ENCODE data around the gene AGXT2.
"Not testable (repeated sequence)": the region's sequence is repeated elsewhere in the genome, so short reads cannot be mapped to it uniquely, and the experiment has no call there.

AGXT2 gene

DNA sequence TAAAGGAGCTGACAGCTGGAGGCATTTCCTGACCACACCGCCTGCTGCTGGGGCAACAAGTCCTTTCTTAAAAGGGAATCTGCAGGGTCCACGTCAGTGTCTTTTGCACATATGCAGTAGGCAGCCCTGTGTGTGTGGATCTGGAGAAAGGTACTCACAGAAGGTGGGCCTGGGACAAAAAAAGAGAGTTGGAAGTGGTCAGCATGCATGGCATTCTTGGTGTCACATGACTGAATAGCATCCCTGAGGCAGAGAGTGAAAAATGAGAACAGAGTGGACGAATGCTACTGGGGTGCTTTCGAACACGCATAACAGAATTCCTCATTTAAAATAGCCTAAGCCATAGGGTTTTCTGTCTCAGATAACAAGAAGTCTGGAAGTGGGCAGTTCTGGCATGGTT is 71.4 kb downstream of the AGXT2 start:
- no peak for DNase-seq (ENCODE audit: insufficient read length, low spot score)
- no peak for TF ChIP-seq CTCF (IDR thresholded peaks at IDR 0.05; ENCODE audit: insufficient read depth, missing control alignments)
- no peak for FAIRE-seq

- not testable (repeated sequence) for DNase-seq (ENCODE audit: insufficient read length, low spot score); FAIRE-seq
Observed at GRCh38 chr5:34971655-34972054, 76.1 kb downstream of the AGXT2 start.

GRCh38 chr5:34970552-34970951 is 77.2 kb downstream of the AGXT2 start:
- no peak for TF ChIP-seq CTCF (IDR thresholded peaks at IDR 0.05; ENCODE audit: insufficient read depth, missing control alignments)
- FAIRE-seq: no peak
- DNase-seq (ENCODE audit: insufficient read length, low spot score): no peak

GRCh38 chr5:34968258-34968657 is 79.5 kb downstream of the AGXT2 start:
- FAIRE-seq (no peak), DNase-seq (ENCODE audit: insufficient read length, low spot score) (no peak)
- no peak for TF ChIP-seq CTCF (IDR thresholded peaks at IDR 0.05; ENCODE audit: insufficient read depth, missing control alignments)

- FAIRE-seq (no peak), DNase-seq (ENCODE audit: insufficient read length, low spot score) (no peak)
- TF ChIP-seq CTCF (IDR thresholded peaks at IDR 0.05; ENCODE audit: insufficient read depth, missing control alignments): no peak
Observed at GRCh38 chr5:34967540-34967939, 80.2 kb downstream of the AGXT2 start.

GRCh38 chr5:34959323-34959722 is 88.4 kb downstream of the AGXT2 start:
- TF ChIP-seq CTCF (IDR thresholded peaks at IDR 0.05; ENCODE audit: insufficient read depth, missing control alignments): no peak
- DNase-seq (ENCODE audit: insufficient read length, low spot score): no peak
- no peak for FAIRE-seq

DNA sequence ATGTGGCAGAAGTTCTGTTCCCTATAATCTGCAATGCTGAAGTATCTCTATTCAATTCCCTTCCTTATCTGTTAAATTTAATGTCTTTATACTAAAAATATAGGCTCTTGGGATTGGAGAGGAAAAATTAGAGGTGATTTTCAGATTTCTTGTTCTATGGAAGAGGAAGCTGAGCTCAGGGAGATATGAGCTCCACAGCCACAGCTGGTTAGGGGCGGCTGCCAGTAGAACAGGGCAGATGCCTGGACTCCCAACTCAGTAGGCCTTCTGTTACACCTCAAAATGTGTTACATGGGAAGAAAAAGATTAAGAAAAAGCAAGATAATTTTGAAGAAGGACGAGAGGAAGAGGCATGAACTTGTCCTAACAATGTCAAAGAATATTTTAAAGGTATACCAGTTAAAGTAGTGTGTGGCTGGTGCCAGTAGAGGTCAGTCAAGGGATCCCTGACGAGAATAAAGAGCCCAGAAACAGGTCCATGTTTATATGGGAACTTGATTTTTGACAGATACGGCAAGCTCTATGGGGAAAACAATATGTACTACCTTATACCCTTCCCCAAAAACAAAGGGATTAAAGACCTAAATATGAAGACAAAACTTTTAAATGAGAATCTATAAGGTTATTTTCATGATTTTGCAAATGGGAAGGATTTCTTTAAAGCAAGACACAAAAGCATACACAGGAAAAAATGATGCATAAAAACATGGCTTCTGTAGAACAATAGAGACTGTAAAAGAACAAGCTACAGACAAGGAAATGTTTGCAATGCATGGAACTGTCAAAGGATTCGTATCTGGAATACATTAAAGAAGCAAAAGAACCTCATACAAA is 89.7 kb downstream of the AGXT2 start:
- DNase-seq (ENCODE audit: insufficient read length, low spot score) (no peak), FAIRE-seq (no peak)
- peak; percentile 47 for TF ChIP-seq CTCF (IDR thresholded peaks at IDR 0.05; ENCODE audit: insufficient read depth, missing control alignments)

Data from D721Med (cell line).